ENCODE measurements around the gene FKBP8. TPM values are rescaled to one million over a fixed set of nuclear protein-coding genes. Genes with fewer than 3 reads are reported as not detected.

Gene FKBP8
- total RNA-seq, 5 donors from 2014 or later (not counting 1 experiment from before 2014, with no cell fraction given) = 158 to 282 (median 244) TPM

- Histone ChIP-seq H3K9me3 (no peaks in the 10 kb centered on the region), H3K4me3 (ENCODE audit: control insufficient read depth in 1 of 2, extremely low read depth in 1 of 2, low read length in 1 of 2) (no peak overlapping the region), H3K27me3 (replicated peaks in 1 of 2; ENCODE audit: control insufficient read depth in 2 of 2, extremely low read depth in 1 of 2, insufficient read depth in 2 of 2, low read length in 1 of 2) (no peaks in the 10 kb centered on the region), H3K36me3 (ENCODE audit: control insufficient read depth in 2 of 2, extremely low read depth in 1 of 2, insufficient read depth in 1 of 2, low read length in 1 of 2) (peaks cover 10 to 17% of the 10 kb centered on the region in 2 donors), H3K27ac (ENCODE audit: low read length) (no peak overlapping the region), H3K4me1 (ENCODE audit: control insufficient read depth in 1 of 2, extremely low read depth in 1 of 2, insufficient read depth in 2 of 2, low read length in 2 of 2) (peaks cover 0 to 3% of the 10 kb centered on the region in 2 experiments)
- no peak overlapping the region for H3K4me3 Mint-ChIP-seq
- POLR2A ChIA-PET = no interaction called here
- CTCF ChIA-PET = no interaction called here
- no peak overlapping the region for H3K27ac Mint-ChIP-seq
- no peaks in the 10 kb centered on the region for H3K9me3 Mint-ChIP-seq
- ATAC-seq (replicated peaks in 1 of 4) = no peak
- DNase-seq = no peak
- peaks cover 2% of the 10 kb centered on the region in 3 donors for H3K4me1 Mint-ChIP-seq
- H3K27me3 Mint-ChIP-seq = no peaks in the 10 kb centered on the region
- 84% methylated on average over 6 of the region's 7 CpGs for WGBS (ENCODE audit: insufficient coverage)
- peaks cover 4% of the 10 kb centered on the region for H3K36me3 Mint-ChIP-seq
These were observed 36.9 kb upstream of the FKBP8 start for GRCh38 chr19:18580311-18580710.

GRCh38 chr19:18577365-18577914, 34.1 kb upstream of the FKBP8 start:
- DNase-seq = no peak
- peaks cover 9 to 13% of the 10 kb centered on the region in 2 experiments for H3K4me1 ChIP-seq (ENCODE audit: control insufficient read depth in 1 of 2, extremely low read depth in 1 of 2, insufficient read depth in 2 of 2, low read length in 2 of 2)
- no peak overlapping the region for H3K27ac ChIP-seq (ENCODE audit: low read length)
- WGBS (ENCODE audit: insufficient coverage) = 89% methylated on average over 11 of the region's 21 CpGs
- H3K4me3 ChIP-seq (ENCODE audit: control insufficient read depth in 1 of 2, extremely low read depth in 1 of 2, low read length in 1 of 2) = no peak overlapping the region
- H3K27me3 ChIP-seq (replicated peaks in 1 of 2; ENCODE audit: control insufficient read depth in 2 of 2, extremely low read depth in 1 of 2, insufficient read depth in 2 of 2, low read length in 1 of 2) = no peaks in the 10 kb centered on the region
- CTCF ChIA-PET = no interaction called here
- Mint-ChIP-seq H3K27me3 (no peaks in the 10 kb centered on the region), H3K36me3 (peaks cover 16% of the 10 kb centered on the region), H3K4me1 (peaks cover 8 to 15% (median 11%) of the 10 kb centered on the region in 3 donors), H3K27ac (no peak overlapping the region), H3K9me3 (no peaks in the 10 kb centered on the region), H3K4me3 (no peak overlapping the region)
- H3K9me3 ChIP-seq = no peaks in the 10 kb centered on the region
- peaks cover 13 to 40% of the 10 kb centered on the region in 2 donors for H3K36me3 ChIP-seq (ENCODE audit: control insufficient read depth in 2 of 2, extremely low read depth in 1 of 2, insufficient read depth in 1 of 2, low read length in 1 of 2)
- ATAC-seq (replicated peaks in 1 of 4) = no peak
- POLR2A ChIA-PET = interaction anchor here (0.6 to 1.0 kb wide), 3 partner anchors 12 to 39 kb away, joined by 3 to 10 read pairs (median 4); partner anchors contain the start of gene REX1BD (in 1 of the 2)

GRCh38 chr19:18576383-18576782, 33.0 kb upstream of the FKBP8 start:
- DNase-seq = no peak
- peaks cover 13 to 40% of the 10 kb centered on the region in 2 donors for H3K36me3 ChIP-seq (ENCODE audit: control insufficient read depth in 2 of 2, extremely low read depth in 1 of 2, insufficient read depth in 1 of 2, low read length in 1 of 2)
- H3K27me3 ChIP-seq (replicated peaks in 1 of 2; ENCODE audit: control insufficient read depth in 2 of 2, extremely low read depth in 1 of 2, insufficient read depth in 2 of 2, low read length in 1 of 2) = no peaks in the 10 kb centered on the region
- peaks cover 17 to 21% (median 20%) of the 10 kb centered on the region in 3 donors for H3K4me1 Mint-ChIP-seq
- no peak overlapping the region for H3K4me3 Mint-ChIP-seq
- CTCF ChIA-PET = no interaction called here
- no peaks in the 10 kb centered on the region for H3K9me3 ChIP-seq
- WGBS (ENCODE audit: insufficient coverage) = 93% methylated on average over 7 of the region's 8 CpGs
- H3K27ac ChIP-seq (ENCODE audit: low read length) = no peak overlapping the region
- no peak for ATAC-seq (replicated peaks in 1 of 4)
- peaks cover 11 to 20% of the 10 kb centered on the region in 2 experiments for H3K4me1 ChIP-seq (ENCODE audit: control insufficient read depth in 1 of 2, extremely low read depth in 1 of 2, insufficient read depth in 2 of 2, low read length in 2 of 2)
- no peak overlapping the region for H3K4me3 ChIP-seq (ENCODE audit: control insufficient read depth in 1 of 2, extremely low read depth in 1 of 2, low read length in 1 of 2)
- POLR2A ChIA-PET = no interaction called here
- no peaks in the 10 kb centered on the region for H3K27me3 Mint-ChIP-seq
- H3K36me3 Mint-ChIP-seq = peaks cover 17% of the 10 kb centered on the region
- no peak overlapping the region for H3K27ac Mint-ChIP-seq
- H3K9me3 Mint-ChIP-seq = no peaks in the 10 kb centered on the region

GRCh38 chr19:18574691-18575291, 31.4 kb upstream of the FKBP8 start:
- Histone ChIP-seq H3K4me1 (ENCODE audit: control insufficient read depth in 1 of 2, extremely low read depth in 1 of 2, insufficient read depth in 2 of 2, low read length in 2 of 2) (peaks cover 11 to 27% of the 10 kb centered on the region in 2 experiments), H3K9me3 (no peaks in the 10 kb centered on the region), H3K27ac (ENCODE audit: low read length) (no peak overlapping the region), H3K27me3 (replicated peaks in 1 of 2; ENCODE audit: control insufficient read depth in 2 of 2, extremely low read depth in 1 of 2, insufficient read depth in 2 of 2, low read length in 1 of 2) (no peaks in the 10 kb centered on the region), H3K4me3 (ENCODE audit: control insufficient read depth in 1 of 2, extremely low read depth in 1 of 2, low read length in 1 of 2) (no peak overlapping the region), H3K36me3 (ENCODE audit: control insufficient read depth in 2 of 2, extremely low read depth in 1 of 2, insufficient read depth in 1 of 2, low read length in 1 of 2) (peaks cover 13 to 40% of the 10 kb centered on the region in 2 donors)
- ChIA-PET CTCF (no interaction called here), POLR2A (interaction anchor here in 1 of 2 donors (0.7 kb wide), 1 partner anchor 77 kb away, joined by 6 read pairs; no protein-coding TSS in a partner anchor)
- Mint-ChIP-seq H3K9me3 (no peaks in the 10 kb centered on the region), H3K27ac (no peak overlapping the region), H3K4me1 (peaks cover 20 to 23% (median 23%) of the 10 kb centered on the region in 3 donors), H3K27me3 (no peaks in the 10 kb centered on the region), H3K36me3 (peaks cover 17% of the 10 kb centered on the region), H3K4me3 (peak overlapping the region in 1 of 3 donors; percentile 39)
- ATAC-seq (replicated peaks in 1 of 4) (no peak), DNase-seq (no peak)
- 95% methylated on average over 18 of the region's 18 CpGs for WGBS (ENCODE audit: insufficient coverage)

GRCh38 chr19:18571564-18572344, 28.4 kb upstream of the FKBP8 start, which contains the start of gene UBA52:
UBA52 (plus strand) TSS chr19:18571857; CDS start chr19:18573301, 1,444 bp downstream.
- H3K9me3 ChIP-seq = no peaks in the 10 kb centered on the region
- peak; percentile 95 to 100 (median 98) for DNase-seq
- peak within 1 kb of the TSS; percentile 90 to 96 for H3K4me3 ChIP-seq (ENCODE audit: control insufficient read depth in 1 of 2, extremely low read depth in 1 of 2, low read length in 1 of 2)
- WGBS (ENCODE audit: insufficient coverage) = under 1% methylated on average over 73 of the region's 75 CpGs
- H3K9me3 Mint-ChIP-seq = no peaks in the 10 kb centered on the region
- H3K27me3 ChIP-seq (replicated peaks in 1 of 2; ENCODE audit: control insufficient read depth in 2 of 2, extremely low read depth in 1 of 2, insufficient read depth in 2 of 2, low read length in 1 of 2) = no peaks in the 10 kb centered on the region
- peaks cover 20 to 59% of the 10 kb centered on the region in 2 donors for H3K36me3 ChIP-seq (ENCODE audit: control insufficient read depth in 2 of 2, extremely low read depth in 1 of 2, insufficient read depth in 1 of 2, low read length in 1 of 2)
- peaks cover 20 to 23% (median 23%) of the 10 kb centered on the region in 3 donors for H3K4me1 Mint-ChIP-seq
- H3K4me1 ChIP-seq (ENCODE audit: control insufficient read depth in 1 of 2, extremely low read depth in 1 of 2, insufficient read depth in 2 of 2, low read length in 2 of 2) = peaks cover 11 to 27% of the 10 kb centered on the region in 2 experiments
- ChIA-PET POLR2A (interaction anchor here (0.8 to 1.8 kb wide), 4 partner anchors 14 to 51 kb away, joined by 3 to 21 read pairs (median 11); partner anchors contain the start of genes KXD1 (in 2 of the 2) and ELL (in 1 of the 2)), CTCF (interaction anchor here (0.5 to 2.1 kb wide), 10 partner anchors 9 to 348 kb away, joined by 3 to 24 read pairs (median 6); partner anchors contain the start of genes COPE (in 1 of the 2), DDX49 (in 1 of the 2), ELL (in 1 of the 2) and FKBP8 (in 1 of the 2))
- peak; percentile 94 to 96 (median 95) for ATAC-seq (replicated peaks in 1 of 4)
- peak within 1 kb of the TSS; percentile 92 to 94 for H3K27ac Mint-ChIP-seq
- H3K36me3 Mint-ChIP-seq = peaks cover 30% of the 10 kb centered on the region
- H3K4me3 Mint-ChIP-seq = peak within 1 kb of the TSS; percentile 85 to 94 (median 93)
- peak within 1 kb of the TSS; percentile 86 for H3K27ac ChIP-seq (ENCODE audit: low read length)
- H3K27me3 Mint-ChIP-seq = no peaks in the 10 kb centered on the region

GRCh38 chr19:18568367-18568766, 25.0 kb upstream of the FKBP8 start:
- Mint-ChIP-seq H3K27me3 (no peaks in the 10 kb centered on the region), H3K9me3 (no peaks in the 10 kb centered on the region), H3K36me3 (peaks cover 27% of the 10 kb centered on the region), H3K4me1 (peaks cover 17 to 21% (median 20%) of the 10 kb centered on the region in 3 donors), H3K4me3 (no peak overlapping the region), H3K27ac (no peak overlapping the region)
- POLR2A ChIA-PET = no interaction called here
- CTCF ChIA-PET = no interaction called here
- Histone ChIP-seq H3K4me3 (ENCODE audit: control insufficient read depth in 1 of 2, extremely low read depth in 1 of 2, low read length in 1 of 2) (no peak overlapping the region), H3K36me3 (ENCODE audit: control insufficient read depth in 2 of 2, extremely low read depth in 1 of 2, insufficient read depth in 1 of 2, low read length in 1 of 2) (peaks cover 19 to 60% of the 10 kb centered on the region in 2 donors), H3K27me3 (replicated peaks in 1 of 2; ENCODE audit: control insufficient read depth in 2 of 2, extremely low read depth in 1 of 2, insufficient read depth in 2 of 2, low read length in 1 of 2) (no peaks in the 10 kb centered on the region), H3K27ac (ENCODE audit: low read length) (no peak overlapping the region), H3K4me1 (ENCODE audit: control insufficient read depth in 1 of 2, extremely low read depth in 1 of 2, insufficient read depth in 2 of 2, low read length in 2 of 2) (peaks cover 11 to 23% of the 10 kb centered on the region in 2 experiments), H3K9me3 (no peaks in the 10 kb centered on the region)
- 99% methylated on average over 12 of the region's 15 CpGs for WGBS (ENCODE audit: insufficient coverage)
- DNase-seq = no peak
- ATAC-seq (replicated peaks in 1 of 4) = no peak

Measured in T-cell (primary cell).